Measurements from ENCODE around the gene ANKIB1.

- TF ChIP-seq POLR2AphosphoS5 (IDR thresholded peaks at IDR 0.05; ENCODE audit: low read depth) = no peak
- no peak for TF ChIP-seq CTCF (IDR thresholded peaks at IDR 0.05; ENCODE audit: insufficient read depth, low read length)
- TF ChIP-seq REST (IDR thresholded peaks at IDR 0.05; ENCODE audit: insufficient replicate concordance, low read depth) = no peak
- no peak for TF ChIP-seq SPI1 (IDR thresholded peaks at IDR 0.05; ENCODE audit: borderline replicate concordance, low read depth)
- no peak for TF ChIP-seq GABPA (IDR thresholded peaks at IDR 0.05; ENCODE audit: low read depth)
Observed at GRCh38 chr7:92228100-92228499, 17.7 kb upstream of the ANKIB1 start.

All from HL-60 (cell line).